GM23338 (cell line): Measurements from ENCODE around the gene MR1. TPM values are rescaled to one million over a fixed set of nuclear protein-coding genes. Genes with fewer than 3 reads are reported as not detected.
A peak's percentile ranks its signal among the peaks of the same experiment; 100 is the strongest.

Experiments
- ATAC-seq: fragments of 200-7000 bp; cut with Tn5 transposase; 3 replicates; pipeline ENCODE4 v1.9.1; 2020
- DNase-seq: peaks from one replicate; pipeline ENCODE4 v3.0.0-alpha.2; 2015; ENCODE audit warnings: low spot score
- H2AFZ ChIP-seq: fragments of 200-600 bp; sonication (generic); 2 replicates; pipeline ENCODE4 v1.8.0; 2016; ENCODE audit warnings: antibody characterized with exemption, mild to moderate bottlenecking, moderate library complexity
- H3F3A ChIP-seq: fragments of 200-600 bp; sonication (generic); replicated peaks from 2 replicates; pipeline ENCODE4 v1.8.0; 2017; ENCODE audit warnings: antibody characterized with exemption, mixed run types, low read depth
- H3K27ac ChIP-seq: fragments of 200-600 bp; sonication (generic); 2 replicates; pipeline ENCODE4 v1.6.1; 2016; ENCODE audit warnings: low read depth
- H3K27me3 ChIP-seq: fragments of 200-600 bp; sonication (generic); 2 replicates; pipeline ENCODE4 v1.8.0; 2016; ENCODE audit warnings: mild to moderate bottlenecking, mixed run types, moderate library complexity; ENCODE audit not compliant: insufficient read depth
- H3K36me3 ChIP-seq: fragments of 200-600 bp; sonication (generic); 2 replicates; pipeline ENCODE4 v1.8.0; 2016; ENCODE audit warnings: mild to moderate bottlenecking; ENCODE audit not compliant: insufficient read depth
- H3K4me1 ChIP-seq: fragments of 200-600 bp; sonication (generic); 2 replicates; pipeline ENCODE4 v1.8.0; 2016; ENCODE audit warnings: mild to moderate bottlenecking, moderate library complexity; ENCODE audit not compliant: insufficient read depth
- H3K4me2 ChIP-seq: fragments of 200-600 bp; sonication (generic); 2 replicates; pipeline ENCODE4 v1.7.1; 2017; ENCODE audit warnings: mixed run types
- H3K4me3 ChIP-seq: fragments of 200-600 bp; sonication (generic); 2 replicates; pipeline ENCODE4 v1.6.1; 2016; ENCODE audit warnings: mixed run types
- H3K79me2 ChIP-seq: fragments of 200-600 bp; sonication (generic); replicated peaks from 2 replicates; pipeline ENCODE4 v1.8.0; 2017; ENCODE audit warnings: mild to moderate bottlenecking; ENCODE audit not compliant: insufficient read depth
- H3K9me2 ChIP-seq: fragments of 200-600 bp; sonication (generic); 2 replicates; pipeline ENCODE4 v1.8.0; 2017; ENCODE audit not compliant: insufficient read depth
- H4K20me1 ChIP-seq: fragments of 200-600 bp; sonication (generic); replicated peaks from 2 replicates; pipeline ENCODE4 v1.8.0; 2017; ENCODE audit warnings: mild to moderate bottlenecking; ENCODE audit not compliant: insufficient read depth
- H3K27ac Mint-ChIP-seq: 2 replicates; pipeline ENCODE4 v1.8.0; 2020; ENCODE audit warnings: inconsistent platforms, mild to moderate bottlenecking, moderate library complexity, mixed read lengths
- H3K27me3 Mint-ChIP-seq: 3 replicates; pipeline ENCODE4 v1.8.0; 2022; ENCODE audit warnings: low read depth, mild to moderate bottlenecking, moderate library complexity, mixed read lengths, inconsistent platforms; ENCODE audit not compliant: insufficient read depth, poor library complexity
- H3K36me3 Mint-ChIP-seq: 3 replicates; pipeline ENCODE4 v1.8.0; 2021; ENCODE audit warnings: low read depth, mild to moderate bottlenecking, inconsistent platforms, moderate library complexity, mixed read lengths
- H3K4me1 Mint-ChIP-seq: 3 replicates; pipeline ENCODE4 v1.8.0; 2020; ENCODE audit warnings: mild to moderate bottlenecking, inconsistent platforms, mixed read lengths
- H3K4me3 Mint-ChIP-seq: 3 replicates; pipeline ENCODE4 v1.8.0; 2021; ENCODE audit warnings: moderate library complexity, mild to moderate bottlenecking, inconsistent platforms, mixed read lengths
- H3K9me3 Mint-ChIP-seq: 3 replicates; pipeline ENCODE4 v1.8.0; 2020; ENCODE audit warnings: moderate library complexity, mild to moderate bottlenecking, inconsistent platforms, mixed read lengths
- CREB1 ChIP-seq: fragments of 250-450 bp; sonication (Bioruptor Pico); IDR thresholded peaks from 2 replicates; pipeline ENCODE4 v1.5.0; 2020; ENCODE audit warnings: low read depth, mild to moderate bottlenecking, moderate library complexity
- EZH2 ChIP-seq: fragments of 200-600 bp; sonication (generic); IDR thresholded peaks from one replicate; pipeline ENCODE4 v1.8.0; 2017; ENCODE audit warnings: antibody characterized with exemption, mild to moderate bottlenecking, low read depth; ENCODE audit not compliant: unreplicated experiment
- EZH2phosphoT487 ChIP-seq: fragments of 200-600 bp; sonication (generic); IDR thresholded peaks from one replicate; pipeline ENCODE4 v1.8.1; 2018; ENCODE audit warnings: antibody characterized with exemption; ENCODE audit not compliant: unreplicated experiment
- JUNB ChIP-seq: IDR thresholded peaks from one replicate; pipeline ENCODE4 v1.6.1; 2016; ENCODE audit warnings: antibody characterized with exemption; ENCODE audit not compliant: unreplicated experiment
- NANOG ChIP-seq: IDR thresholded peaks from 2 replicates; pipeline ENCODE4 v1.6.1; 2016; ENCODE audit warnings: antibody characterized with exemption, borderline replicate concordance
- POLR2AphosphoS5 ChIP-seq: IDR thresholded peaks from 2 replicates; pipeline ENCODE4 v1.6.1; 2016; ENCODE audit warnings: antibody characterized with exemption, low read depth
- STAT1 ChIP-seq: IDR thresholded peaks from one replicate; pipeline ENCODE4 v1.6.1; 2016; ENCODE audit warnings: antibody characterized with exemption; ENCODE audit not compliant: unreplicated experiment
- ZNF114 ChIP-seq: fragments of 250-450 bp; sonication (Bioruptor Pico); IDR thresholded peaks from 2 replicates; pipeline ENCODE4 v1.5.0; 2020; ENCODE audit warnings: mild to moderate bottlenecking, moderate library complexity
- ZNF331 ChIP-seq: fragments of 250-450 bp; sonication (Bioruptor Pico); IDR thresholded peaks from 2 replicates; pipeline ENCODE4 v1.5.0; 2020; ENCODE audit warnings: low read depth, mild to moderate bottlenecking, moderate library complexity
- polyA plus RNA-seq: library from polyadenylated mRNA; unstranded; fragments of >200 nt; fragmentation: Nextera tagmentation; extraction: Ambion mirVana; gene quantifications from 2 replicates; pipeline ENCODE4 v1.2.1, GENCODE V29; 2016
- total RNA-seq: library from RNA; depleted of rRNA; stranded (reverse); fragments of >200 nt; shearing (Covaris generic); gene quantifications from 2 replicates; pipeline ENCODE4 v1.2.3, GENCODE V29; 2014
- TF ChIP-seq, protein P1 (sequence below): IDR thresholded peaks from 2 replicates; pipeline ENCODE4 v1.6.1; 2016; ENCODE audit warnings: antibody characterized with exemption
- TF ChIP-seq, protein P2 (sequence below): IDR thresholded peaks from one replicate; pipeline ENCODE4 v1.6.1; 2018; ENCODE audit warnings: antibody characterized with exemption; ENCODE audit not compliant: unreplicated experiment
- TF ChIP-seq, protein P3 (sequence below), 2 experiments: fragments of 200-600 bp in 1 of 2; sonication (generic) in 1 of 2; conservative IDR thresholded peaks; 2 replicates each; pipeline versions ENCODE4 v1.5.1 to v1.6.1; 2016 to 2017; ENCODE audit warnings: antibody characterized with exemption in 2 of 2, low read depth in 2 of 2, mild to moderate bottlenecking in 2 of 2, moderate library complexity in 1 of 2
- TF ChIP-seq, protein P4 (sequence below): fragments of 250-450 bp; sonication (Bioruptor Pico); IDR thresholded peaks from 2 replicates; pipeline ENCODE4 v1.5.0; 2020; ENCODE audit warnings: mild to moderate bottlenecking, moderate library complexity

MR1 gene
- total and polyA plus RNA-seq, 2 experiments from 2014 or later: 0.18 TPM; not detected in 1

DNA sequence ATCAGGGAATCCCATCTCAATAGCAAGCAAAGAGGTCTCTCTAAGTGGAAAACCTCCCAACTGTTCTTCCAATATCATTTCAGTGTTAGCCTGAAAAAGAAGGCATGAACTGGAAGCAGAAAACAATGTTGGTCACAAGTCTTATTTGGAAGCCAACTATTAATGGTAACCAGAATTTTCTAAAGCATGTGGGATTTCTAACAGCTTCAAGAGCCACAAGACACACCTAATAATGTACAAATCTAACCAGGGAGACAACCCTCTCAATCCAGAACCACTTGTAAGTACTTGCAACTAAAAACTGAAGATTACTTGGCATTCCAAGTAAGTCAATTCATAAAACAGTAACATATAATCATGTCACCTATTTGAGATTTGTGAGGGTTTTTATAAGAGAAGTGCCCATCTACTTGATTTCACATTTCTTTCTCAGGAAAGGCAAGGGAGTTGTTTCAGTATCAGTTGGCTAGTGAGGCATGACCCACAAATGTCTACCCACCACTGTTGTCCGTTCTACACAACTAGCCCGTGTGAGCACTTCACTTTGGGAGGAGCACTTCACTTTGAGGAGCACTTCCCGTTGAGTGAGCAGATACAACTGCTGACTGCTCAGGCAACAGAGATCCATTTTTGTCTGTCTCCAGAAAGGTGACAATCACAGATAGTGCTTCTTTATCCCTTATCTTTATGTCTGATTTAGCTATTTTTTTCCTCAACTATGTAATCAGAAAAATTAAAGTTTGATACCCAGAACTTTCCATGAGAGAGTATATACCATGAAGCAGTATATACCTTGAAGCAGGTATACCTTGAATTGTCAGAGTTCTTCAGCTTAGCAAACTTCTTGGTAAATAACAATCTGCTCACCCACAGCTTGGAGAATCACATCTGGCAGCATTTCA is 22.2 kb upstream of the MR1 start:
- Histone ChIP-seq H3K79me2 (peaks cover 100% of the 10 kb centered on the region), H3F3A (no peaks in the 10 kb centered on the region)
- H3K4me3 Mint-ChIP-seq: no peak overlapping the region

More for the DNA sequence above, 22.2 kb upstream of the MR1 start:
- Histone ChIP-seq H2AFZ (no peak overlapping the region), H3K9me2 (no peaks in the 10 kb centered on the region), H3K4me2 (peak overlapping the region; percentile 49), H3K4me1 (peaks cover 27% of the 10 kb centered on the region), H3K4me3 (no peak overlapping the region), H3K27ac (no peak overlapping the region), H4K20me1 (peaks cover 44% of the 10 kb centered on the region), H3K27me3 (no peaks in the 10 kb centered on the region), H3K36me3 (no peaks in the 10 kb centered on the region; the same call in 1 of the 2 replicates)
- ATAC-seq (no peak), DNase-seq (no peak)
- Mint-ChIP-seq H3K27me3 (no peaks in the 10 kb centered on the region), H3K36me3 (no peaks in the 10 kb centered on the region), H3K27ac (no peak overlapping the region), H3K4me1 (peaks cover 19% of the 10 kb centered on the region), H3K9me3 (no peaks in the 10 kb centered on the region)
- no peak for TF ChIP-seq ZNF331 (CRISPR knock-in tag)
- TF ChIP-seq CREB1: no peak
- no peak for TF ChIP-seq POLR2AphosphoS5
- TF ChIP-seq, protein P1, sequence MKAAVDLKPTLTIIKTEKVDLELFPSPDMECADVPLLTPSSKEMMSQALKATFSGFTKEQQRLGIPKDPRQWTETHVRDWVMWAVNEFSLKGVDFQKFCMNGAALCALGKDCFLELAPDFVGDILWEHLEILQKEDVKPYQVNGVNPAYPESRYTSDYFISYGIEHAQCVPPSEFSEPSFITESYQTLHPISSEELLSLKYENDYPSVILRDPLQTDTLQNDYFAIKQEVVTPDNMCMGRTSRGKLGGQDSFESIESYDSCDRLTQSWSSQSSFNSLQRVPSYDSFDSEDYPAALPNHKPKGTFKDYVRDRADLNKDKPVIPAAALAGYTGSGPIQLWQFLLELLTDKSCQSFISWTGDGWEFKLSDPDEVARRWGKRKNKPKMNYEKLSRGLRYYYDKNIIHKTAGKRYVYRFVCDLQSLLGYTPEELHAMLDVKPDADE: no peak
- TF ChIP-seq JUNB: no peak
- no peak for TF ChIP-seq ZNF114 (CRISPR knock-in tag)
- TF ChIP-seq, protein P2, sequence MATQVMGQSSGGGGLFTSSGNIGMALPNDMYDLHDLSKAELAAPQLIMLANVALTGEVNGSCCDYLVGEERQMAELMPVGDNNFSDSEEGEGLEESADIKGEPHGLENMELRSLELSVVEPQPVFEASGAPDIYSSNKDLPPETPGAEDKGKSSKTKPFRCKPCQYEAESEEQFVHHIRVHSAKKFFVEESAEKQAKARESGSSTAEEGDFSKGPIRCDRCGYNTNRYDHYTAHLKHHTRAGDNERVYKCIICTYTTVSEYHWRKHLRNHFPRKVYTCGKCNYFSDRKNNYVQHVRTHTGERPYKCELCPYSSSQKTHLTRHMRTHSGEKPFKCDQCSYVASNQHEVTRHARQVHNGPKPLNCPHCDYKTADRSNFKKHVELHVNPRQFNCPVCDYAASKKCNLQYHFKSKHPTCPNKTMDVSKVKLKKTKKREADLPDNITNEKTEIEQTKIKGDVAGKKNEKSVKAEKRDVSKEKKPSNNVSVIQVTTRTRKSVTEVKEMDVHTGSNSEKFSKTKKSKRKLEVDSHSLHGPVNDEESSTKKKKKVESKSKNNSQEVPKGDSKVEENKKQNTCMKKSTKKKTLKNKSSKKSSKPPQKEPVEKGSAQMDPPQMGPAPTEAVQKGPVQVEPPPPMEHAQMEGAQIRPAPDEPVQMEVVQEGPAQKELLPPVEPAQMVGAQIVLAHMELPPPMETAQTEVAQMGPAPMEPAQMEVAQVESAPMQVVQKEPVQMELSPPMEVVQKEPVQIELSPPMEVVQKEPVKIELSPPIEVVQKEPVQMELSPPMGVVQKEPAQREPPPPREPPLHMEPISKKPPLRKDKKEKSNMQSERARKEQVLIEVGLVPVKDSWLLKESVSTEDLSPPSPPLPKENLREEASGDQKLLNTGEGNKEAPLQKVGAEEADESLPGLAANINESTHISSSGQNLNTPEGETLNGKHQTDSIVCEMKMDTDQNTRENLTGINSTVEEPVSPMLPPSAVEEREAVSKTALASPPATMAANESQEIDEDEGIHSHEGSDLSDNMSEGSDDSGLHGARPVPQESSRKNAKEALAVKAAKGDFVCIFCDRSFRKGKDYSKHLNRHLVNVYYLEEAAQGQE: no peak
- TF ChIP-seq NANOG: no peak
- TF ChIP-seq EZH2: no peak
- TF ChIP-seq, protein P3, sequence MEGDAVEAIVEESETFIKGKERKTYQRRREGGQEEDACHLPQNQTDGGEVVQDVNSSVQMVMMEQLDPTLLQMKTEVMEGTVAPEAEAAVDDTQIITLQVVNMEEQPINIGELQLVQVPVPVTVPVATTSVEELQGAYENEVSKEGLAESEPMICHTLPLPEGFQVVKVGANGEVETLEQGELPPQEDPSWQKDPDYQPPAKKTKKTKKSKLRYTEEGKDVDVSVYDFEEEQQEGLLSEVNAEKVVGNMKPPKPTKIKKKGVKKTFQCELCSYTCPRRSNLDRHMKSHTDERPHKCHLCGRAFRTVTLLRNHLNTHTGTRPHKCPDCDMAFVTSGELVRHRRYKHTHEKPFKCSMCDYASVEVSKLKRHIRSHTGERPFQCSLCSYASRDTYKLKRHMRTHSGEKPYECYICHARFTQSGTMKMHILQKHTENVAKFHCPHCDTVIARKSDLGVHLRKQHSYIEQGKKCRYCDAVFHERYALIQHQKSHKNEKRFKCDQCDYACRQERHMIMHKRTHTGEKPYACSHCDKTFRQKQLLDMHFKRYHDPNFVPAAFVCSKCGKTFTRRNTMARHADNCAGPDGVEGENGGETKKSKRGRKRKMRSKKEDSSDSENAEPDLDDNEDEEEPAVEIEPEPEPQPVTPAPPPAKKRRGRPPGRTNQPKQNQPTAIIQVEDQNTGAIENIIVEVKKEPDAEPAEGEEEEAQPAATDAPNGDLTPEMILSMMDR (conservative IDR thresholded peaks at IDR 0.05; ENCODE audit: low read depth in 2 of 2): no peak
- no peak for TF ChIP-seq STAT1
- TF ChIP-seq, protein P4, sequence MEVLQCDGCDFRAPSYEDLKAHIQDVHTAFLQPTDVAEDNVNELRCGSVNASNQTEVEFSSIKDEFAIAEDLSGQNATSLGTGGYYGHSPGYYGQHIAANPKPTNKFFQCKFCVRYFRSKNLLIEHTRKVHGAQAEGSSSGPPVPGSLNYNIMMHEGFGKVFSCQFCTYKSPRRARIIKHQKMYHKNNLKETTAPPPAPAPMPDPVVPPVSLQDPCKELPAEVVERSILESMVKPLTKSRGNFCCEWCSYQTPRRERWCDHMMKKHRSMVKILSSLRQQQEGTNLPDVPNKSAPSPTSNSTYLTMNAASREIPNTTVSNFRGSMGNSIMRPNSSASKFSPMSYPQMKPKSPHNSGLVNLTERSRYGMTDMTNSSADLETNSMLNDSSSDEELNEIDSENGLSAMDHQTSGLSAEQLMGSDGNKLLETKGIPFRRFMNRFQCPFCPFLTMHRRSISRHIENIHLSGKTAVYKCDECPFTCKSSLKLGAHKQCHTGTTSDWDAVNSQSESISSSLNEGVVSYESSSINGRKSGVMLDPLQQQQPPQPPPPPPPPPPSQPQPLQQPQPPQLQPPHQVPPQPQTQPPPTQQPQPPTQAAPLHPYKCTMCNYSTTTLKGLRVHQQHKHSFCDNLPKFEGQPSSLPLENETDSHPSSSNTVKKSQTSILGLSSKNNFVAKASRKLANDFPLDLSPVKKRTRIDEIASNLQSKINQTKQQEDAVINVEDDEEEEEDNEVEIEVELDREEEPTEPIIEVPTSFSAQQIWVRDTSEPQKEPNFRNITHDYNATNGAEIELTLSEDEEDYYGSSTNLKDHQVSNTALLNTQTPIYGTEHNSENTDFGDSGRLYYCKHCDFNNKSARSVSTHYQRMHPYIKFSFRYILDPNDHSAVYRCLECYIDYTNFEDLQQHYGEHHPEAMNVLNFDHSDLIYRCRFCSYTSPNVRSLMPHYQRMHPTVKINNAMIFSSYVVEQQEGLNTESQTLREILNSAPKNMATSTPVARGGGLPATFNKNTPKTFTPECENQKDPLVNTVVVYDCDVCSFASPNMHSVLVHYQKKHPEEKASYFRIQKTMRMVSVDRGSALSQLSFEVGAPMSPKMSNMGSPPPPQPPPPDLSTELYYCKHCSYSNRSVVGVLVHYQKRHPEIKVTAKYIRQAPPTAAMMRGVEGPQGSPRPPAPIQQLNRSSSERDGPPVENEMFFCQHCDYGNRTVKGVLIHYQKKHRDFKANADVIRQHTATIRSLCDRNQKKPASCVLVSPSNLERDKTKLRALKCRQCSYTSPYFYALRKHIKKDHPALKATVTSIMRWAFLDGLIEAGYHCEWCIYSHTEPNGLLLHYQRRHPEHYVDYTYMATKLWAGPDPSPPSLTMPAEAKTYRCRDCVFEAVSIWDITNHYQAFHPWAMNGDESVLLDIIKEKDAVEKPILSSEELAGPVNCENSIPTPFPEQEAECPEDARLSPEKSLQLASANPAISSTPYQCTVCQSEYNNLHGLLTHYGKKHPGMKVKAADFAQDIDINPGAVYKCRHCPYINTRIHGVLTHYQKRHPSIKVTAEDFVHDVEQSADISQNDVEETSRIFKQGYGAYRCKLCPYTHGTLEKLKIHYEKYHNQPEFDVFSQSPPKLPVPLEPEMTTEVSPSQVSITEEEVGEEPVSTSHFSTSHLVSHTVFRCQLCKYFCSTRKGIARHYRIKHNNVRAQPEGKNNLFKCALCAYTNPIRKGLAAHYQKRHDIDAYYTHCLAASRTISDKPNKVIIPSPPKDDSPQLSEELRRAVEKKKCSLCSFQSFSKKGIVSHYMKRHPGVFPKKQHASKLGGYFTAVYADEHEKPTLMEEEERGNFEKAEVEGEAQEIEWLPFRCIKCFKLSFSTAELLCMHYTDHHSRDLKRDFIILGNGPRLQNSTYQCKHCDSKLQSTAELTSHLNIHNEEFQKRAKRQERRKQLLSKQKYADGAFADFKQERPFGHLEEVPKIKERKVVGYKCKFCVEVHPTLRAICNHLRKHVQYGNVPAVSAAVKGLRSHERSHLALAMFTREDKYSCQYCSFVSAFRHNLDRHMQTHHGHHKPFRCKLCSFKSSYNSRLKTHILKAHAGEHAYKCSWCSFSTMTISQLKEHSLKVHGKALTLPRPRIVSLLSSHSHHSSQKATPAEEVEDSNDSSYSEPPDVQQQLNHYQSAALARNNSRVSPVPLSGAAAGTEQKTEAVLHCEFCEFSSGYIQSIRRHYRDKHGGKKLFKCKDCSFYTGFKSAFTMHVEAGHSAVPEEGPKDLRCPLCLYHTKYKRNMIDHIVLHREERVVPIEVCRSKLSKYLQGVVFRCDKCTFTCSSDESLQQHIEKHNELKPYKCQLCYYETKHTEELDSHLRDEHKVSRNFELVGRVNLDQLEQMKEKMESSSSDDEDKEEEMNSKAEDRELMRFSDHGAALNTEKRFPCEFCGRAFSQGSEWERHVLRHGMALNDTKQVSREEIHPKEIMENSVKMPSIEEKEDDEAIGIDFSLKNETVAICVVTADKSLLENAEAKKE (CRISPR knock-in tag): no peak
- TF ChIP-seq EZH2phosphoT487: no peak
